SU-DHL-6 (cell line): Measurements from ENCODE around the gene FBXW7.

ENCODE experiments used
- EZH2phosphoT487 ChIP-seq: fragments of 200-600 bp; sonication (generic), shearing (Covaris generic); conservative IDR thresholded peaks from 2 replicates; pipeline ENCODE4 v1.6.1; 2018; ENCODE audit warnings: mild to moderate bottlenecking, antibody characterized with exemption, low read length, moderate library complexity, mixed read lengths
- TF ChIP-seq, protein P1 (sequence below): fragments of 200-600 bp; sonication (generic); IDR thresholded peaks from one replicate; pipeline ENCODE4 v1.5.1; 2017; ENCODE audit warnings: antibody characterized with exemption, mild to moderate bottlenecking, low read length, moderate library complexity; ENCODE audit not compliant: insufficient read depth, poor library complexity, severe bottlenecking

DNA sequence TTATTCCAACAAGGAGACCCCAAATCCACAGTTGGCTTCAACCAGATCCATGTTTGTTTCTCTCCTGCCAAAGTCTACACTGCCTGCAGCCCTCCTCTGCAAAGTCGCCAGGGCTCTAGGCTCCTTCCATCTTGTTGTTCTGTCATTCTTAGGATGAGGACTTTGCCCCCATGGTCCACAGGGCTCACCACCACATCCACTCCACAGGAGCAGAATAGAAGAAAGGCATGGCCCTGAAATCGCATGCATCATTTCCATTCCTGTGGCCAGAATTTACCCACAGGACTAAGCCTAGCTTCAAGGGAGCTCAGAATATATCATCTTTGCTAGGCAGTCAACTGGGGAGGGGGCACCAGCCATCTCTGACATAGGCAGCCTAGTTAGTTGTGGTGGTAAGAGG, 254.7 kb downstream of the FBXW7 start:
- TF ChIP-seq, protein P1, sequence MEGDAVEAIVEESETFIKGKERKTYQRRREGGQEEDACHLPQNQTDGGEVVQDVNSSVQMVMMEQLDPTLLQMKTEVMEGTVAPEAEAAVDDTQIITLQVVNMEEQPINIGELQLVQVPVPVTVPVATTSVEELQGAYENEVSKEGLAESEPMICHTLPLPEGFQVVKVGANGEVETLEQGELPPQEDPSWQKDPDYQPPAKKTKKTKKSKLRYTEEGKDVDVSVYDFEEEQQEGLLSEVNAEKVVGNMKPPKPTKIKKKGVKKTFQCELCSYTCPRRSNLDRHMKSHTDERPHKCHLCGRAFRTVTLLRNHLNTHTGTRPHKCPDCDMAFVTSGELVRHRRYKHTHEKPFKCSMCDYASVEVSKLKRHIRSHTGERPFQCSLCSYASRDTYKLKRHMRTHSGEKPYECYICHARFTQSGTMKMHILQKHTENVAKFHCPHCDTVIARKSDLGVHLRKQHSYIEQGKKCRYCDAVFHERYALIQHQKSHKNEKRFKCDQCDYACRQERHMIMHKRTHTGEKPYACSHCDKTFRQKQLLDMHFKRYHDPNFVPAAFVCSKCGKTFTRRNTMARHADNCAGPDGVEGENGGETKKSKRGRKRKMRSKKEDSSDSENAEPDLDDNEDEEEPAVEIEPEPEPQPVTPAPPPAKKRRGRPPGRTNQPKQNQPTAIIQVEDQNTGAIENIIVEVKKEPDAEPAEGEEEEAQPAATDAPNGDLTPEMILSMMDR, result no peak
- no peak for TF ChIP-seq EZH2phosphoT487
